K562 (cell line): ENCODE measurements around the gene IL31. TPM values are rescaled to one million over a fixed set of nuclear protein-coding genes. Genes with fewer than 3 reads are reported as not detected.

ENCODE experiments used
- ATAC-seq: fragments of 200-7000 bp; cut with Tn5 transposase; 3 replicates; pipeline ENCODE4 v1.9.1; 2020; ENCODE audit warnings: moderate library complexity
- BruUV-seq: library from RNA; stranded (reverse); fragments of 400-500 nt; replicated peaks from 2 replicates; lab custom pipeline; 2021; lab: Mats Ljungman, UMichigan
- CTCF ChIA-PET: fragments of 300-600 bp; formaldehyde crosslinking; extraction: SDS; loops from one replicate; lab custom pipeline; 2021; ENCODE audit warnings: low intra/inter-chr PET ratio; lab: Yijun Ruan, JAX
- POLR2A ChIA-PET: fragments of 300-600, 350-650 bp; sonication (Branson Sonifier 250); formaldehyde crosslinking; extraction: SDS; loops from one replicate; lab custom pipeline; 2021; ENCODE audit warnings: antibody characterized with exemption, inconsistent platforms; lab: Yijun Ruan, JAX
- DNase-seq, 4 experiments: peaks; one replicate each; pipeline versions ENCODE4 v3.0.0 to v3.0.0-alpha.2; 2011 to 2018; ENCODE audit warnings: low spot score in 3 of 4, mixed read lengths in 3 of 4; ENCODE audit errors: extremely low read depth in 1 of 4
- FAIRE-seq: peaks from 2 replicates; lab custom pipeline; 2011; peaks lifted over from hg19 to GRCh38; lab: Jason Lieb, UNC
- H2AFZ ChIP-seq: 2 replicates; pipeline ENCODE4 v1.6.0; 2011; ENCODE audit warnings: low read depth, low read length, control low read depth, inconsistent platforms
- H3K27ac ChIP-seq: fragments of 200-600 bp; 3 replicates; pipeline ENCODE4 v1.8.0; 2011; ENCODE audit warnings: low read depth, mild to moderate bottlenecking, control low read depth, inconsistent platforms, low read length, moderate library complexity, mixed read lengths; ENCODE audit errors: extremely low read depth
- H3K27me3 ChIP-seq, 2 experiments: fragments of 300-600 bp in 1 of 2; 2 replicates in 1 of 2; 3 replicates in 1 of 2; pipeline versions ENCODE4 v1.6.0 to v1.8.0; 2011; ENCODE audit warnings: inconsistent platforms in 2 of 2, low read length in 2 of 2, mild to moderate bottlenecking in 1 of 2, mixed read lengths in 1 of 2, moderate library complexity in 1 of 2; ENCODE audit not compliant: control insufficient read depth in 2 of 2, insufficient read depth in 2 of 2
- H3K36me3 ChIP-seq: fragments of 300-600 bp; 3 replicates; pipeline ENCODE4 v1.8.0; 2011; ENCODE audit warnings: mild to moderate bottlenecking, low read length, inconsistent platforms; ENCODE audit not compliant: control insufficient read depth, insufficient read depth
- H3K4me1 ChIP-seq, 2 experiments: fragments of 200-600 bp in 1 of 2; replicated peaks in 1 of 2; 2 replicates in 1 of 2; 3 replicates in 1 of 2; pipeline versions ENCODE4 v1.5.1 to v1.8.0; 2011; ENCODE audit warnings: inconsistent platforms in 2 of 2, low read length in 2 of 2, mild to moderate bottlenecking in 1 of 2, mixed read lengths in 1 of 2, moderate library complexity in 1 of 2; ENCODE audit not compliant: control insufficient read depth in 2 of 2, insufficient read depth in 2 of 2
- H3K4me2 ChIP-seq: 2 replicates; pipeline ENCODE4 v1.6.1; 2011; ENCODE audit warnings: low read length, control low read depth, inconsistent platforms, mixed read lengths; ENCODE audit not compliant: insufficient read depth
- H3K4me3 ChIP-seq: fragments of 200-600 bp; sonication (generic), shearing (Covaris generic); 2 replicates; pipeline ENCODE4 v1.5.1; 2016; ENCODE audit warnings: control low read depth, inconsistent platforms
- H3K79me2 ChIP-seq: fragments of 200-600 bp; 3 replicates; pipeline ENCODE4 v1.8.0; 2011; ENCODE audit warnings: low read length, inconsistent platforms; ENCODE audit not compliant: control insufficient read depth, insufficient read depth
- H3K9ac ChIP-seq, 2 experiments: 2 replicates each; pipeline versions ENCODE4 v1.6.0 to v1.6.1; 2011; ENCODE audit warnings: low read depth in 2 of 2, low read length in 2 of 2, control low read depth in 1 of 2, inconsistent platforms in 1 of 2, mild to moderate bottlenecking in 1 of 2, mixed read lengths in 1 of 2; ENCODE audit not compliant: insufficient read depth in 1 of 2
- H3K9me1 ChIP-seq: one replicate; pipeline ENCODE4 v1.6.0; 2011; ENCODE audit warnings: inconsistent platforms, mild to moderate bottlenecking, low read length, moderate library complexity; ENCODE audit not compliant: control insufficient read depth, insufficient read depth
- H3K9me3 ChIP-seq: replicated peaks from 2 replicates; pipeline ENCODE4 v1.5.1; 2011; ENCODE audit warnings: low read depth, low read length, inconsistent platforms; ENCODE audit not compliant: control insufficient read depth, insufficient read depth
- H4K20me1 ChIP-seq: replicated peaks from 2 replicates; pipeline ENCODE4 v1.6.1; 2011; ENCODE audit warnings: low read length, inconsistent platforms, mixed read lengths; ENCODE audit not compliant: control insufficient read depth, insufficient read depth
- ARHGAP35 ChIP-seq: fragments of 450-650 bp; IDR thresholded peaks from 2 replicates; pipeline ENCODE4 v1.6.1; 2018; ENCODE audit not compliant: partially characterized antibody
- E2F1 ChIP-seq: sonication (generic); formaldehyde crosslinking; IDR thresholded peaks from 2 replicates; pipeline ENCODE4 v1.8.1; 2023; ENCODE audit warnings: mild to moderate bottlenecking, missing genetic modification reagents, moderate library complexity
- HDAC1 ChIP-seq, 2 experiments: fragments of 450-650 bp; IDR thresholded peaks; 2 replicates each; pipeline ENCODE4 v1.6.1; 2016 to 2017; ENCODE audit warnings: inconsistent platforms in 1 of 2, mild to moderate bottlenecking in 1 of 2, moderate library complexity in 1 of 2
- JUNB ChIP-seq: fragments of 450-650 bp; formaldehyde crosslinking; conservative IDR thresholded peaks from 2 replicates; pipeline ENCODE4 v1.4.0; 2020; ENCODE audit warnings: mild to moderate bottlenecking
- KAT2B ChIP-seq: IDR thresholded peaks from one replicate; pipeline ENCODE4 v1.6.1; 2012; ENCODE audit warnings: low read depth, mild to moderate bottlenecking, control low read depth, inconsistent platforms, low read length, moderate library complexity
- LARP7 ChIP-seq: fragments of 450-650 bp; IDR thresholded peaks from 2 replicates; pipeline ENCODE4 v1.6.1; 2016
- MYC ChIP-seq, 2 experiments: fragments of 250-450 bp in 1 of 2; sonication (Bioruptor Pico) in 1 of 2; IDR thresholded peaks; 2 replicates each; pipeline versions ENCODE4 v1.5.1 to v1.6.1; 2012 to 2021; ENCODE audit warnings: low read depth in 2 of 2, borderline replicate concordance in 1 of 2, improper control_type of control experiment in 1 of 2, low read length in 1 of 2, mild to moderate bottlenecking in 1 of 2, moderate library complexity in 1 of 2
- POLR2AphosphoS5 ChIP-seq: IDR thresholded peaks from 2 replicates; pipeline ENCODE4 v1.6.1; 2011; ENCODE audit warnings: mild to moderate bottlenecking, low read depth, low read length, moderate library complexity; ENCODE audit not compliant: control insufficient read depth, insufficient read depth
- SIX5 ChIP-seq, 2 experiments: IDR thresholded peaks; 2 replicates each; pipeline ENCODE4 v1.6.1; 2011; ENCODE audit warnings: low read length in 2 of 2, borderline replicate concordance in 1 of 2, low read depth in 1 of 2, mild to moderate bottlenecking in 1 of 2, moderate library complexity in 1 of 2; ENCODE audit not compliant: insufficient read depth in 1 of 2
- TAF9B ChIP-seq: fragments of 450-650 bp; IDR thresholded peaks from 2 replicates; pipeline ENCODE4 v1.6.1; 2018; ENCODE audit warnings: mild to moderate bottlenecking; ENCODE audit not compliant: partially characterized antibody
- TARDBP ChIP-seq: fragments of 450-650 bp; IDR thresholded peaks from 2 replicates; pipeline ENCODE4 v1.6.1; 2016
- ZC3H4 ChIP-seq: sonication (generic); formaldehyde crosslinking; IDR thresholded peaks from 2 replicates; pipeline ENCODE4 v1.9.0; 2021; ENCODE audit warnings: missing genetic modification reagents, borderline replicate concordance
- ZNF165 ChIP-seq: fragments of 250-450 bp; sonication (Bioruptor Pico); IDR thresholded peaks from 2 replicates; pipeline ENCODE4 v1.4.0; 2020; ENCODE audit warnings: borderline replicate concordance
- ZNF75A ChIP-seq: fragments of 450-650 bp; formaldehyde crosslinking; IDR thresholded peaks from 2 replicates; pipeline ENCODE4 v1.4.0; 2020; ENCODE audit warnings: mild to moderate bottlenecking
- WGBS: fragments of 100-300 bp; shearing (Covaris generic); methylation state at CpG from one replicate; pipeline ENCODE4 v1.1.6; 2016; ENCODE audit warnings: low coverage, mixed read lengths; ENCODE audit not compliant: insufficient coverage; ENCODE audit errors: missing lambda C conversion rate; 5-methylcytosine and 5-hydroxymethylcytosine counted together
- in situ Hi-C: fragments of 300-500 bp; cut with MboI; formaldehyde crosslinking; loops from 4 replicates; pipeline ENCODE4 v1.15.0; 2018; ENCODE audit warnings: inconsistent platforms, mixed read lengths
- intact Hi-C: fragments of 100-400 bp; cut with micrococcal nuclease; formaldehyde crosslinking; loops from 2 replicates; pipeline ENCODE4 v1.14.2; 2022
- polyA plus RNA-seq, 8 experiments: library from polyadenylated mRNA; depleted of rRNA in 4 of 8; stranded (reverse) in 5 of 8; unstranded in 3 of 8; fragments of >200 nt; fragmentation: Nextera tagmentation in 2 of 8; fragmentation: Illumina TruSeq in 1 of 8; extraction: Ambion mirVana in 2 of 8; extraction: Trizol in 1 of 8; gene quantifications; 2 replicates each; pipeline versions ENCODE4 v1.2.1 to v1.2.3, GENCODE V29; 2011 to 2014; ENCODE audit warnings: inconsistent platforms in 1 of 8, missing spikeins in 1 of 8
- total RNA-seq, 7 experiments: library from RNA; depleted of rRNA in 6 of 7; stranded (reverse); fragments of >200 nt in 6 of 7; fragmentation: Illumina TruSeq in 2 of 7; extraction: Trizol in 2 of 7; gene quantifications; 2 replicates each; pipeline versions ENCODE4 v1.2.1 to v1.2.3, GENCODE V29; 2011 to 2021; ENCODE audit warnings: low replicate concordance in 1 of 7
- TF ChIP-seq, protein P1 (sequence below): sonication (generic); formaldehyde crosslinking; IDR thresholded peaks from 2 replicates; pipeline ENCODE4 v1.8.0; 2022; ENCODE audit warnings: mild to moderate bottlenecking, missing genetic modification reagents, borderline replicate concordance
- TF ChIP-seq, protein P2 (sequence below): fragments of 250-450 bp; sonication (Bioruptor Pico); IDR thresholded peaks from 2 replicates; pipeline ENCODE4 v1.5.0; 2022; ENCODE audit warnings: mild to moderate bottlenecking

The IL31 gene
- total and polyA plus RNA-seq, 9 of the 15 experiments (the other 6 are each of a cell fraction or from before 2014, with no cell fraction given) = not detected

DNA sequence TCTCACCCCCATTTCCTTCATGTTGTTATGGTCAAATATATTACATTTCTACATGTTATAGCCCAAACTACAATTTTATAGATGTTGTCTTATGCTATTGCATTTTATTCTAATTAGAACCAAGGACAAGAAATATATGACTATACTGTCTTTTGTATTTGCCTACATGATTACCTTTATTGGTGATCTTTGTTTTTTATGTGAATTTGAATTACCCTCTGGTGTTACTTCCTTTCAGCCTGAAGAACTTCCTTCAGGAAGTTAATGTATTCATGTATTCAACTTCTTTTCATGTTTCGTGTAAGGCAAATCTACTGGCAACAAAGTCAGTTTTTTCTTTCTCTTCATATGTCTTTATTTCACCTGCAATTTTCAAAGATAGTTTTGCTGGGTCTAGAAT, 20.8 kb upstream of the IL31 start (continued):
- no peak for TF ChIP-seq MYC (IDR thresholded peaks at IDR 0.05; ENCODE audit: low read depth, low read length)
- TF ChIP-seq MYC (CRISPR knock-in tag; IDR thresholded peaks at IDR 0.05; ENCODE audit: borderline replicate concordance, low read depth) = no peak
- no peak for TF ChIP-seq KAT2B
- TF ChIP-seq ZNF75A (CRISPR knock-in tag) = no peak

DNA sequence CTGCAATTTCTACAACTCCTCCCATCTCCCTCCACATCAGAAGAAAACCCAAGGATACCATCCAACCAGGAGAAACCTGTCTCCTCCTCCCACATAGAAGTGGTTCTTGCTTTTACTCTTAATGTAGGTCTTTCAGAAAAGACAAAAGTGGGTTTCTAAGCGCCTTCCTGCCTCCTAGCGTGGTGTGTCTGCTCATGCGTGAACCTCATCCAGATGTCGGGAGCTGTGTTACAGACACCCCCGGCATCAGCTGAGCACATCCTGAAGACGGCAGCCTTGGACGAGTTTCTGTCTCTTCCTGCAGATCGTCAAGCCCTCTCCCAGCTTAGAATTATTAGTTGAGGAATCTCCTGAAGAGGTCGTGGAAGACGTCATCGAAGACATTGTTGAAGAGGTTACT, 18.4 kb upstream of the IL31 start:
- no peaks in the 10 kb centered on the region for H3K36me3 ChIP-seq
- ChIA-PET CTCF (no interaction called here), POLR2A (interaction anchor here (1.6 kb wide), 1 partner anchor 17 kb away, joined by 3 read pairs; no protein-coding TSS in a partner anchor)
- in situ Hi-C loops (loop anchor here (5.0 kb wide), 1 partner anchor 150 kb away; no protein-coding TSS in a partner anchor), intact Hi-C loops (loop anchor here (5.0 kb wide), 1 partner anchor 35 kb away; no protein-coding TSS in a partner anchor)
- no peaks in the 10 kb centered on the region for H4K20me1 ChIP-seq
- H3K4me2 ChIP-seq = no peak overlapping the region
- no peak overlapping the region for H3K4me3 ChIP-seq
- H3K79me2 ChIP-seq = no peaks in the 10 kb centered on the region
- 69% methylated on average over 11 of the region's 11 CpGs for WGBS
- BruUV-seq = no TSS peak
- H3K9me3 ChIP-seq = peaks cover 14% of the 10 kb centered on the region
- H3K4me1 ChIP-seq = peaks cover 18 to 30% of the 10 kb centered on the region in 2 experiments
- no peaks in the 10 kb centered on the region for H3K9me1 ChIP-seq
- FAIRE-seq = no peak
- no peak overlapping the region for H3K27ac ChIP-seq
- no peaks in the 10 kb centered on the region for H3K27me3 ChIP-seq
- H2AFZ ChIP-seq = no peak overlapping the region
- ATAC-seq = no peak
- no peak for DNase-seq
- H3K9ac ChIP-seq = no peak overlapping the region
- no peak for TF ChIP-seq E2F1 (CRISPR knock-in tag)
- no peak for TF ChIP-seq ARHGAP35
- no peak for TF ChIP-seq LARP7
- TF ChIP-seq ZC3H4 (CRISPR knock-in tag) = no peak
- no peak for TF ChIP-seq POLR2AphosphoS5
- no peak for TF ChIP-seq SIX5 (IDR thresholded peaks at IDR 0.05; ENCODE audit: borderline replicate concordance in 1 of 2, insufficient read depth in 1 of 2, low read depth in 1 of 2, low read length in 2 of 2)
- no peak for TF ChIP-seq HDAC1 (IDR thresholded peaks at IDR 0.05)
- TF ChIP-seq, protein P1, sequence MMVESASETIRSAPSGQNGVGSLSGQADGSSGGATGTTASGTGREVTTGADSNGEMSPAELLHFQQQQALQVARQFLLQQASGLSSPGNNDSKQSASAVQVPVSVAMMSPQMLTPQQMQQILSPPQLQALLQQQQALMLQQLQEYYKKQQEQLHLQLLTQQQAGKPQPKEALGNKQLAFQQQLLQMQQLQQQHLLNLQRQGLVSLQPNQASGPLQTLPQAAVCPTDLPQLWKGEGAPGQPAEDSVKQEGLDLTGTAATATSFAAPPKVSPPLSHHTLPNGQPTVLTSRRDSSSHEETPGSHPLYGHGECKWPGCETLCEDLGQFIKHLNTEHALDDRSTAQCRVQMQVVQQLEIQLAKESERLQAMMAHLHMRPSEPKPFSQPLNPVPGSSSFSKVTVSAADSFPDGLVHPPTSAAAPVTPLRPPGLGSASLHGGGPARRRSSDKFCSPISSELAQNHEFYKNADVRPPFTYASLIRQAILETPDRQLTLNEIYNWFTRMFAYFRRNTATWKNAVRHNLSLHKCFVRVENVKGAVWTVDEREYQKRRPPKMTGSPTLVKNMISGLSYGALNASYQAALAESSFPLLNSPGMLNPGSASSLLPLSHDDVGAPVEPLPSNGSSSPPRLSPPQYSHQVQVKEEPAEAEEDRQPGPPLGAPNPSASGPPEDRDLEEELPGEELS (CRISPR knock-in tag) = no peak
- no peak for TF ChIP-seq ZNF165 (CRISPR knock-in tag)
- TF ChIP-seq, protein P2, sequence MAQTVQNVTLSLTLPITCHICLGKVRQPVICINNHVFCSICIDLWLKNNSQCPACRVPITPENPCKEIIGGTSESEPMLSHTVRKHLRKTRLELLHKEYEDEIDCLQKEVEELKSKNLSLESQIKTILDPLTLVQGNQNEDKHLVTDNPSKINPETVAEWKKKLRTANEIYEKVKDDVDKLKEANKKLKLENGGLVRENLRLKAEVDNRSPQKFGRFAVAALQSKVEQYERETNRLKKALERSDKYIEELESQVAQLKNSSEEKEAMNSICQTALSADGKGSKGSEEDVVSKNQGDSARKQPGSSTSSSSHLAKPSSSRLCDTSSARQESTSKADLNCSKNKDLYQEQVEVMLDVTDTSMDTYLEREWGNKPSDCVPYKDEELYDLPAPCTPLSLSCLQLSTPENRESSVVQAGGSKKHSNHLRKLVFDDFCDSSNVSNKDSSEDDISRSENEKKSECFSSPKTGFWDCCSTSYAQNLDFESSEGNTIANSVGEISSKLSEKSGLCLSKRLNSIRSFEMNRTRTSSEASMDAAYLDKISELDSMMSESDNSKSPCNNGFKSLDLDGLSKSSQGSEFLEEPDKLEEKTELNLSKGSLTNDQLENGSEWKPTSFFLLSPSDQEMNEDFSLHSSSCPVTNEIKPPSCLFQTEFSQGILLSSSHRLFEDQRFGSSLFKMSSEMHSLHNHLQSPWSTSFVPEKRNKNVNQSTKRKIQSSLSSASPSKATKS (CRISPR knock-in tag) = no peak
- no peak for TF ChIP-seq TAF9B
- no peak for TF ChIP-seq TARDBP
- TF ChIP-seq JUNB (CRISPR knock-in tag) = no peak
